HG02870 (cell line): ENCODE results near the gene RABGGTA.
A peak's percentile ranks its signal among the peaks of the same experiment; 100 is the strongest.

Experiments
- ATAC-seq: cut with Tn5 transposase; IDR thresholded peaks from one replicate; pipeline ENCODE4 v1.9.1; 2021; ENCODE audit warnings: mild to moderate bottlenecking, moderate library complexity; ENCODE audit not compliant: unreplicated experiment

Gene RABGGTA

DNA sequence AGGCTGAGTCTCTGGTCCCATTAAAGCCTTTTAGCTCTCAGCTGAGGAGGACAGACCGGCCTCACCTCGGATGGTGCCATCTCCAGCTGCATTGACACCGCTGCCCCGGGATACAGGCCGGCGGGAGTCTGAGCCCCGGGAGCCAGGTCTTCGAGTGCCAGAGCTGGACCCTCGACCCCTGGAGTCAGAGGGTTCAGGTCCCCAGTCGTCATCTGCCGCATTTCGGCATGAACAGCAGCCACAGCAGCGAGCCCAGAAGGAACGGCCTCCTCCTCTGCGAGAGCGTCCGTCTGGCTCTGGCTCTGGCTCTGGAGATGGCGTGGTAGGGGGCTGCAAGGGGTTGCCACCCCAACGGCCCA lies 9.4 kb downstream of the RABGGTA start:
- no peak for ATAC-seq

DNA sequence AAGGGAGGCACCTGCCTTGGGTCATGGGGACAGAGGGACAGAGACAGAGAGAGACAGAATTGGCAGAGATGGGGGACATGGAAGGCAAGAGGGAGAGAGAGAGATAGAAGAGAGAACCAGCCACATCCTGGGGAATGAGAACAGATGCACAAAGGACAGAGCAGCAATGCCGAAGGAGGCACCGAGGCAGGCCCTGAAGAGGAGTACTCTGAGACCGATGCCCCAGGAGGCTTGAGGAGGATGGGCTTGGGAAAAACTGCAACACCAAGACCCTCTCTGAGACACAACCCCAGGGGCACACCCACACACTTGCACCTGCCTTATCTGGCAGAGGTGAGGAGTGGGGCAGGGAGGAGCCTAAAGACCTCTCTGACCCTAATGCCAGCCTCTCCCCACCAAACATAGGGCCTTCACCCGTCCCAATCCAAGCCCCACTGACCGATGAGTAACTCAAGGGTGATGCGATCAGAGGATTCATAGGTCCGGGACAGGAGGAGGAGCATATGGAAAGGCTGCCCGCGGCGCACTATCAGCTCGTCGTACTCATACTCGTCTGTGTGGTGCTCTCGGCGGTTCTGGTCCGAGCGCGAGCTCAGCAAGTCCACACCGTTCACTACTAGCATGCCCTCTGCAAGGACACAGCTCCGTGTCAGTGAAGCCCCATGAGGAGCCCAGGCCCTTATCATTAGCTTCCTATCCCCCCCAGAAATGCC lies 10.0 kb downstream of the RABGGTA start:
- ATAC-seq, result no peak

GRCh38 chr14:24260780-24261157 lies 10.6 kb downstream of the RABGGTA start:
- no peak for ATAC-seq

GRCh38 chr14:24260026-24260779 lies 11.2 kb downstream of the RABGGTA start:
- ATAC-seq, result no peak

- no peak for ATAC-seq
Observed at GRCh38 chr14:24259282-24260025, 11.9 kb downstream of the RABGGTA start.

DNA sequence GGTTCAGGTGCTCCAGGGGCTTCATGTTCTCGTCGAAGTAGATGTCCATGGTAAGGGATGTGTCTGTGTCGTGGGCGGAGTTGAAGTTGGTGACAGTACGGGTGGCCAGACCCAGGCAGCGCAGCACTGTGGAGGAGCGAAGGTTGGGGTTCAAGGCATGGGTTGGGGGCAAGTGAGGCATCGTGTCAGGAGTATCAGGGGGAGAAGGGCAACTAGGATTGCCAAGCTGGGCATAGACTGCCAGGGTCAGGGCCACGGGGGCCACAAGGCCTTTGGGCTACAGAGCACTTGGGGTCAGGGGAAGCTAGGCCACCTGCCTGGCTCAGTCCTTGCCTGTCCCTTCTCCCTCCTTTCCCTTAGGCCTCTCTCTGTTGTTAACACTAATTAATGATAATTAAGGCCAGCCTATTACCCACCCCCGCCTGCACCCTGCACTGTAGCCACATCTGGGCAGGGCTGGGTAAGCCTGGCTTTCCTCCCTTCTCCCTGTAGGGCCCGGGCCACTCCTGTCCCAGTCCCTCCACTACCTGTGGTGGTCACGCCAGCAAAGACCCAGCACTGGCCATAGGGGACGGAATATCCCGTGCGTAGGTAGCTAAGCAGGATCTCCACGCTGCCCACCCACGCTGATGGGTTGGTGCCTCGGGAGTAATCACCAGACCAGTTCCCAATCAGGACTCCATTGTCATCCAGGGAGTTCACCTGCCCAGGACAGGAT lies 12.7 kb downstream of the RABGGTA start:
- no peak for ATAC-seq

DNA sequence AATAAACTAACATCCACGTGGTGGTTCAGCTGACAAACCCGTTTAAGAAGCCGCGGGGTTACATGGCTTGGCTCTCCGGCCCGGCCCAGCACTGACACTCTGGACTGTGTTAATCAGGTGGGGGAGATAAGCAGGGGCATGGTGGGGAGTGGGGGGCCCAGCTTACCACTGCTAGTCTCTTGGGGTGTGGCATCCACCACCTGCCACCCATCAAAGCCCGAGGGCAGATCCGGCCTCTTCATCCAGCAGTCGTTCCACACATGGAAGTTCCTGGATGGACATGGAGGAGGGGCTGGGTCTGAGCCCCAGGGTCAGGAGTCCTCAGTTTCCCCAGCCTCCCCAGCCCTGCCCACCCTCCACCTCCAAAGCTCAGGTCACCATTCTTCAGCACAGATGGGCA lies 13.3 kb downstream of the RABGGTA start:
- ATAC-seq, result no peak

- no peak for ATAC-seq
Observed at GRCh38 chr14:24256960-24257359, 14.4 kb downstream of the RABGGTA start.

GRCh38 chr14:24255931-24256711 lies 15.3 kb downstream of the RABGGTA start:
- no peak for ATAC-seq

GRCh38 chr14:24255438-24255837 lies 16.0 kb downstream of the RABGGTA start:
- no peak for ATAC-seq

- no peak for ATAC-seq
Observed at GRCh38 chr14:24254630-24255392, 16.6 kb downstream of the RABGGTA start.

DNA sequence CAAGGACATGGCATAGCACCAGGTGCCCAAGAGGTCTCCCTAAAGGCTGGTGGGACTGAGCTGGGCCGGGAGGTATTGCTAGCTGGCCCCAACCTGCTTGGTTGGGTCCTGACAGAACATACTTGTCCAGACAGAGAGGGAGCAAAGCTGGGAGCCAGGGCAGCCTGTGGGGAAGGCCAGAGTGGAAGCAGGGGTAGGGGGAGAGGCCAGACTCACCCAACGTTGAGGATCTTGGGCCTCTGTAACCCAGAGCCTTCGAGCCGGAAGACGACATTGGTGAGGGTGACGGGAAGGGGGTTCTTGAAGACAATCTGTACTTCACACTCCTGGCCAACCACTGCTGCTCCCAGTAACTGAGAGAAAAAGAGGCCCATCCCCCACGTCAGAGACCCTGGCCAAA lies 17.5 kb downstream of the RABGGTA start:
- ATAC-seq, result no peak

- ATAC-seq, result no peak
Observed at GRCh38 chr14:24252289-24253124, 18.9 kb downstream of the RABGGTA start.

- ATAC-seq, result no peak
Observed at GRCh38 chr14:24251880-24252288, 19.5 kb downstream of the RABGGTA start.

- no peak for ATAC-seq
Observed at GRCh38 chr14:24250354-24250753, 21.0 kb downstream of the RABGGTA start.

- ATAC-seq, result no peak
Observed at GRCh38 chr14:24249230-24250021, 22.0 kb downstream of the RABGGTA start.

DNA sequence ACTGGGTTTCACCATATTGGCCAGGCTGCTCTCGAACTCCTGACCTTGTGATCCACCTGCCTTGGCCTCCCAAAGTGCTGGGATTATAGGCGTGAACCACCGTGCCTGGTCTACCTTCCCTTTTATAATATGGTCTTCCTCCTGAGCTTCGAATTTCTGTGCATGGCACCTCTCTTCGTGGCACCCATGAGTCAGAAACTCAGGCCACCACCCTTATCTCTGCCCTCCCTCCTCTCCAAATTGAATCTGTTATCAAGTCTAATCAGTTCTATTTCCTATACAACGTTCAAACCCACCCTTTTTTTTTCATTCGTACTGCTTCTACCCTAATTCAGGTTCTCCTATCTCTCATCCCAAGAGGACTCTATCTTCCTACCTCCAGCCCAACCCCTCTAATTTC lies 24.0 kb downstream of the RABGGTA start:
- ATAC-seq, result no peak

DNA sequence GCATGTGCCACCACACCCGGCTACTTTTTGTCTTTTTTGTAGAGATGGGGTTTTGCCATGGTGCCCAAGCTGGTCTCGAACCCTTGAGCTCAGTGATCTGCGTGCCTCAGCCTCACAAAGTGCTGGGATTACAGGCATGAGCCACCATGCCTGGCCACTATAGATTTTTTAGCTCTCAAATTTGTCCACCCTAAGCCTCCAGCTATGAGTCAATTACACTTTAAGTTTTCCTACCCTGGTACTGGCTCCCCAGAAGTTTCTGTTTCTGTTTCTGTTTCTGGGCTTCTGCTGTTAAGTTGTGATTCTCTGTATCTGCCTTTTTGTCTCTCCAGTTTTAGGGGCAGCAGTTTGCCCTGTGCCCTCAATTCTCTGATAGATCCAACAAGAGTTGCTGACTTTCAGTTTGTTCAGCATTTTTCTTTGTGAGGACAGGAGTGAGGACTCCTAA lies 24.6 kb downstream of the RABGGTA start:
- peak; percentile 20 for ATAC-seq
